Duodenal mucosa (tissue), 2 donors: ENCODE results near the gene XPO4.
"Not testable (repeated sequence)": the region's sequence is repeated elsewhere in the genome, so short reads cannot be mapped to it uniquely, and the experiment has no call there.

ENCODE experiments used
- H3K27ac ChIP-seq: one replicate; pipeline ENCODE4 v1.7.0; 2013; ENCODE audit warnings: low read depth, low read length
- H3K27me3 ChIP-seq, 2 donors: one replicate each; pipeline ENCODE4 v1.7.0; 2013; ENCODE audit warnings: low read length in 2 of 2, control low read depth in 1 of 2; ENCODE audit not compliant: insufficient read depth in 2 of 2, control insufficient read depth in 1 of 2
- H3K36me3 ChIP-seq, 2 donors: one replicate each; pipeline ENCODE4 v1.7.0; 2013; ENCODE audit warnings: low read length in 2 of 2, control low read depth in 1 of 2; ENCODE audit not compliant: insufficient read depth in 2 of 2, control insufficient read depth in 1 of 2
- H3K4me1 ChIP-seq, 2 donors: one replicate each; pipeline ENCODE4 v1.7.0; 2013; ENCODE audit warnings: low read length in 2 of 2, control low read depth in 1 of 2; ENCODE audit not compliant: insufficient read depth in 2 of 2, control insufficient read depth in 1 of 2
- H3K4me3 ChIP-seq, 2 donors: one replicate each; pipeline ENCODE4 v1.7.0; 2013; ENCODE audit warnings: low read length in 2 of 2, low read depth in 1 of 2
- H3K9ac ChIP-seq, 2 donors: one replicate each; pipeline ENCODE4 v1.7.0; 2013; ENCODE audit warnings: low read length in 2 of 2, low read depth in 1 of 2
- H3K9me3 ChIP-seq, 2 donors: one replicate each; pipeline ENCODE4 v1.7.0; 2013; ENCODE audit warnings: low read length in 2 of 2, control low read depth in 1 of 2; ENCODE audit not compliant: control insufficient read depth in 1 of 2

Gene XPO4

DNA sequence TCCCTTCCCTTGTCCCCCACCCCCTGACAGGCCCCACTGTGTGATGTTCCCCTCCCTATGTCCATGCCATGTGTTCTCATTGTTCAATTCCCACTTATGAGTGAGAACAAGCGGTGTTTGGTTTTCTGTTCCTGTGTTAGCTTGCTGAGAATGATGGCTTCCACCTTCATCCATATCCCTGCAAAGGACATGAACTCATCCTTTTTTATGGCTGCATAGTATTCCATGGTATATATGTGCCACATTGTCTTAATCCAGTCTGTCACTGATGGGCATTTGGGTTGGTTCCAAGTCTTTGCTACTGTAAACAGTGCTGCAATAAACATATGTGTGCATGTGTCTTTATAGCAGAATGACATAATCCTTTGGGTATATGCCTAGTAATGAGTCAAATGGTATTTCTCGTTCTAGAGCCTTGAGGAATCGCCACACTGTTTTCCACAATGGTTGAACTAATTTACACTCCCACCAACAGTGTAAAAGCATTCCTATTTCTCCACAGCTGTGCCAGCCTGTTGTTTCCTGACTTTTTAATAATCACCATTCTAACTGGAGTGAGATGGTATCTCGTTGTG, 158.6 kb downstream of the XPO4 start:
- not testable (repeated sequence) for H3K9ac ChIP-seq, H3K27me3 ChIP-seq, H3K27ac ChIP-seq, H3K9me3 ChIP-seq, H3K4me3 ChIP-seq, H3K4me1 ChIP-seq, H3K36me3 ChIP-seq

DNA sequence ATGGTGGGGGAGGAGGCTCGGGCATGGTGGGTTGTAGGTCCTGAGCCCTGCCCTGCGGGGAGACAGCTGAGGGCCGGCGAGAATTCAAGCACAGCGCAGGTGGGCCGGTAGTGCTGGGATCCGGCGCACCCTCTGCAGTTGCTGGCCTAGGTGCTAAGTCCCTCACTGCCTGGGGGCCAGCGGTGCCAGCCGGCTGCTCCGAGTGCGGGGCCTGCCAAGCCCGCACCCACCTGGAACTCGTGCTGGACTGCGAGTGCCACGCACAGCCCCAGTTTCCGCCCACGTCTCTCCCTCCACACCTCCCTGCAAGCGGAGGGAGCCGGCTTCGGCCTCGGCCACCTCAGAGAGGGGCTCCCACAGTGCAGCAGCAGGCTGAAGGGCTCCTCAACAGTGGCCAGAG, 162.5 kb downstream of the XPO4 start:
- Histone ChIP-seq H3K4me3 (no peak overlapping the region), H3K4me1 (no peaks in the 10 kb centered on the region), H3K9ac (no peak overlapping the region), H3K27me3 (no peaks in the 10 kb centered on the region), H3K9me3 (no peaks in the 10 kb centered on the region), H3K27ac (no peak overlapping the region), H3K36me3 (no peaks in the 10 kb centered on the region)

DNA sequence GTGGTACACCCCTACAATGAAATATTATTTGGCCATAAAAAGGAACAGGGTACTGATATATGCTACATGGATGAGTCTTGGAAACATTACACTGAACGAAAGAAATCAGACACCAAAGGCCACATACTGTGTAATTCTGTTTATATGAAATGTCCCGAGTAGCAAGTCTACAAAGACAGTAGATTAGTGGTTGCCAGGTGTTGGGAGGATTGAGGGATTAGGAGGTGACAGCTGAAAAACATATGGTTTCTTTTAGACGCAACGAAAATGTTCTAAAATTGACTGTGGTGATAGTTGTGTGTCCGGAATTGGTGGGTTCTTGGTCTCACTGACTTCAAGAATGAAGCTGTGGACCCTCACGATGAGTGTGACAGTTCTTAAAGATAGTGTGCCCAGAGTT, 163.9 kb downstream of the XPO4 start:
- H3K27ac ChIP-seq = no peak overlapping the region
- no peaks in the 10 kb centered on the region for H3K4me1 ChIP-seq
- H3K9ac ChIP-seq = no peak overlapping the region
- H3K4me3 ChIP-seq = no peak overlapping the region
- no peaks in the 10 kb centered on the region for H3K9me3 ChIP-seq
- no peaks in the 10 kb centered on the region for H3K36me3 ChIP-seq
- no peaks in the 10 kb centered on the region for H3K27me3 ChIP-seq

DNA sequence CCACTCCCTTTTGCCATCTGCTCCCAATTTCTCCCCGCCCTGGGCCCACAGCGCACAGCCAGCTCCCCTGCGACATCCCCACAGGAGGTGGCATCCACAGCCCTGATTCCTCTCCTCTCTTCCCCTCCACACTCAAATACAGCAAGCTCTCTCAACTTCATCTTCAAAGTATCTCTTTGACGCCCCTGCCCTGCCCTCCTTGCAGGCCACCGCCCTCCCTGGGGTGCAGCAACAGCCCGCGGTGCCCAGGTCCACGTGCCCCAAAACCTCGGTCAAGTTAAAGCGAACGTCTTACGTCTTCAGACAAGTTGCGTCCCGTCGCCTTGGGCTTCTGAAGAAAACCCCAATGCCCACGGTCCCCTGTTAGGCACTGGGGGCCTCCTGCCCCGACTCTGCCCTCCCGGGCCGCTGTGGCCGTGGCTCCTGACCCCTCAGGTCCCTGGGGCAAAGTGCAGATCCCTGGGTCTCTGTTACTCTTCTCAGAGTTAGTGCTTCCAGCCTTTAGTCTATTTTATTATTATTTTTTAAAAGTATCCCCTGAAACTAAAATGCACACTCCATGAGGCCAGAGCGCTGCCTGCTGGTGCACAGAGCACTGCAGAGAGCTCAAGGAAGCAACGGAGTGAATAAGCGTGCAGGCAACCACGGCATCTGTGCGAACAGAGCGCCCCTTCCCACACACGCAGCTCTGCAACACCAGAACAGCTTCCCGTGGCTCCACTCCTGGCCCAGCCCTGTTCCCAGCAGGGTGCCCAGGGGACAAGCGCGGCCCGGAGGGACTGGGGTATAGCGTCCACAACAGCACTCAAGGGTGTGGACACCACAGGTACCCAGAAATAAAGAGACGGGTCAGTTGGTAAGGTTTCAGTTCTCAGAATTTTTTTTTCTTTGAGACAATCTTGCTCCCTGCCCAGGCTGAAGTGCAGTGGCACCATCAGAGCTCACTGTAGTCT, 172.6 kb downstream of the XPO4 start:
- H3K4me3 ChIP-seq = no peak overlapping the region
- no peak overlapping the region for H3K9ac ChIP-seq
- H3K9me3 ChIP-seq = no peaks in the 10 kb centered on the region
- H3K36me3 ChIP-seq = no peaks in the 10 kb centered on the region
- H3K27ac ChIP-seq = no peak overlapping the region
- H3K27me3 ChIP-seq = no peaks in the 10 kb centered on the region
- H3K4me1 ChIP-seq = no peaks in the 10 kb centered on the region

DNA sequence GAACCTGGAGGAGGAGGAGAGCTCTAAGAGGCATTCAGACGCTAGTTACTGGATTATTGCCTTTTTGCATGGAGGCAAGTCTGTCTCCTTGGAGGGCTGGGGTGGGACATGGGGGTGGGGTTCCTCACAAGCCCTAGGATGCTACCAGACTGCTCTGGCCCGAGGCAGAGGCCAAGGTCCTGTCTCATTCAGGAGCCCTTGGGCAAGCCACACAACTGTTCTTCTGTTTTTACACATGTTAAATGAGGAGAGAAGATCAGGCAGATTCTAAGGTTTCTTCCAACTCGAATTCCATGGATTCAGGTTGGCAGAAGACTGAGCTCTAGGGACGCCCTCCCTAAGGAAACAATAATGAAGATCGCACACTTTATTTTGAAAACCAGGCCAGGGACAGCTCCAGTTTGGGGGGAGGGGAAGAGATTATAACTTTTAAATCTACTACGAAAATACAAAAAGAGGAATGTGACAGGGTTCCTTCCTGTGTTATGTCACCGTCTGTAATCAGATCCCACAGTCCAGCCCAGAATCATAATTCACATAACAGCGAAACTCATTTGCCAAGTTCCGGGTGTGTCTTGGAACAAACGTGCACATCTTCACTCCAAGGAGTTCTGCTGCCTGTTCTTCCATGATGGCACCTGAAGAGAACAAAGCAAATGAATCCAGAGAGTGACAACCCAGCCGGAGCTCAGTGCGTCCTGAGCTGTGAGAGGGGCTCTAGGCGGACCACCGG, 173.8 kb downstream of the XPO4 start:
- H3K4me3 ChIP-seq = no peak overlapping the region
- no peaks in the 10 kb centered on the region for H3K9me3 ChIP-seq
- no peaks in the 10 kb centered on the region for H3K36me3 ChIP-seq
- H3K9ac ChIP-seq = no peak overlapping the region
- no peaks in the 10 kb centered on the region for H3K27me3 ChIP-seq
- no peaks in the 10 kb centered on the region for H3K4me1 ChIP-seq
- H3K27ac ChIP-seq = no peak overlapping the region

DNA sequence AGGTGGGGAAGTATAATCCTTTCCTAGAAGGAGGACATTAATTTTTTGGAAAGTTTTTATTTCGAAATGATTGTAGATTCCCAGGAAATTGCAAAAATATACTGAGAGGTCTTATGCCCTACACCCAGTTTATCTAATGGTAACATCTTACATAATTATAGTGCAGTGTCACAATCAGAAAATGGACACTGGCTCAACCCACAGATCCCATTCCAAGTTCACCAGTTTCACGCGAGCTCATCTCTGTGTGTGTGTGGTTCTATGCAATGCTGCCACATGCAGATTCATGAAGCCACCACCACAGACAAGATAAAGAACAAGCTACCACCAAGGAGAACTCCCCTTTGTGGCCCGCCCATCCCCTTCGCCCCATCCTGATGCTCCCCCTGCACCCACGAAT, 174.7 kb downstream of the XPO4 start:
- no peak overlapping the region for H3K27ac ChIP-seq
- no peak overlapping the region for H3K9ac ChIP-seq
- H3K9me3 ChIP-seq = no peaks in the 10 kb centered on the region
- no peak overlapping the region for H3K4me3 ChIP-seq
- H3K4me1 ChIP-seq = no peaks in the 10 kb centered on the region
- H3K27me3 ChIP-seq = no peaks in the 10 kb centered on the region
- no peaks in the 10 kb centered on the region for H3K36me3 ChIP-seq
